Osteoblast (primary cell): ENCODE results near the gene STAB1. TPM values are rescaled to one million over a fixed set of nuclear protein-coding genes. Genes with fewer than 3 reads are reported as not detected.

Experiments used
- DNase-seq: peaks from one replicate; pipeline ENCODE4 v3.0.0; 2011; ENCODE audit warnings: low spot score, mixed read lengths; ENCODE audit not compliant: insufficient read length; ENCODE audit errors: missing footprints
- H2AFZ ChIP-seq: 2 replicates; pipeline ENCODE4 v1.6.0; 2011; ENCODE audit warnings: mild to moderate bottlenecking, low read length
- H3K27ac ChIP-seq: 2 replicates; pipeline ENCODE4 v1.5.1; 2011; ENCODE audit warnings: mild to moderate bottlenecking, low read depth, low read length, moderate library complexity
- H3K27me3 ChIP-seq: 2 replicates; pipeline ENCODE4 v1.6.0; 2012; ENCODE audit warnings: mild to moderate bottlenecking, control low read depth, inconsistent platforms, low read length, moderate library complexity; ENCODE audit not compliant: insufficient read depth
- H3K36me3 ChIP-seq: 2 replicates; pipeline ENCODE4 v1.5.1; 2011; ENCODE audit warnings: mild to moderate bottlenecking, low read length, control low read depth, moderate library complexity; ENCODE audit not compliant: insufficient read depth
- H3K4me1 ChIP-seq: 2 replicates; pipeline ENCODE4 v1.5.1; 2011; ENCODE audit warnings: mild to moderate bottlenecking, low read length, control low read depth, moderate library complexity; ENCODE audit not compliant: insufficient read depth
- H3K4me2 ChIP-seq: 2 replicates; pipeline ENCODE4 v1.6.0; 2011; ENCODE audit warnings: mild to moderate bottlenecking, low read length; ENCODE audit not compliant: insufficient read depth
- H3K4me3 ChIP-seq: fragments of 200-600 bp; sonication (generic); 3 replicates; pipeline ENCODE4 v1.5.1; 2012; ENCODE audit warnings: mild to moderate bottlenecking, low read length, inconsistent platforms; ENCODE audit not compliant: insufficient read depth
- H3K79me2 ChIP-seq: 2 replicates; pipeline ENCODE4 v1.6.0; 2012; ENCODE audit warnings: mild to moderate bottlenecking, low read length, control low read depth, inconsistent platforms; ENCODE audit not compliant: insufficient read depth
- H3K9me3 ChIP-seq: 2 replicates; pipeline ENCODE4 v1.5.1; 2011; ENCODE audit warnings: low read depth, low read length, control low read depth
- H4K20me1 ChIP-seq: 2 replicates; pipeline ENCODE4 v1.6.0; 2012; ENCODE audit warnings: mild to moderate bottlenecking, low read length, control low read depth; ENCODE audit not compliant: insufficient read depth
- total RNA-seq: library from RNA; depleted of rRNA; stranded (reverse); fragments of >200 nt; gene quantifications from 2 replicates; pipeline ENCODE4 v1.2.3, GENCODE V29; 2012
- TF ChIP-seq, protein P1 (sequence below): IDR thresholded peaks from 2 replicates; pipeline ENCODE4 v1.5.1; 2011; ENCODE audit warnings: mild to moderate bottlenecking, low read depth, low read length, moderate library complexity; ENCODE audit errors: extremely low read depth

STAB1 gene
- total RNA-seq, 1 donor, result 1.1 TPM

DNA sequence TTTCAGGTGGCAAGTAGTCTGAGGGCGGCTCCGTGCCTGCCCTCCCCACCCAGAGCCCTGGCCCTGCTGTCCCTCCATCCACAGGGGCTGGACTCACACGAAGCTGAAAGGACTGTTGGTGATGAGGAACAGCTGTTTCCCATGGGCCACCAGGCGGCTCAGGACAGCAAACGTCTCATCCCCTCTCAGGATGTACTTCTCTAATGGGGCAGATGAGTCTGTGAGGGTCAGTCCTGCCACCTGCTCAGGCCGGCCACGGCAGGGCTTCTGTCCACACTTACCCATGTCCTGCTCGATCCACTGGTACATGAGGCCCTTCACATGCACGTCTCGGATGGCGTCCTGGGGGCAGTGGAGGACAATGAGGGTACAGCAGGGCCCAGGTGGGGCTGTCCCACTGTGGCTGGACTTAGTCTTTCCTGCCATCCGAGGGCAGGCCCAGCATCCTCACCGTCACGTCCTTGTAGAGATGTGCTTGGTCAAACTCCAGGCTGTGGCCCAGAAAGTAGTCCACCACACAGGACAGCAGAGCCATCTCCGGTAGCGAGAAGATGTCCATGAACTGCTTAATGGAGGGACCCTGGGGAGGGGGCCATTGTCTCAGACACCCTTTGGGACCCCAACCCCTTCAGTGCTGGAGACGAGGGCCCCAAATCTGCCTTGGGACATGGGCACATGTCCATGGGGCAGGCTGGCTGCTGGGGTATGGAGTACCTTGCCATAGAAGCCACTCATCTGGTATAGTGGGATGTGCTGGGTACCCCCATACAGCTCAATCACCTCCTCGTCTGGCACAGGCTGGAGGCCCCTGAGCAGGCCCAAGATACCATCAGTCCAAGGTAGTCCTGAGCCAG is 32.8 kb downstream of the STAB1 start:
- H3K4me3 ChIP-seq, result no peak overlapping the region
- peaks cover 43% of the 10 kb centered on the region for H4K20me1 ChIP-seq
- no peaks in the 10 kb centered on the region for H3K9me3 ChIP-seq
- no peak overlapping the region for H2AFZ ChIP-seq
- H3K4me1 ChIP-seq, result peaks cover 27% of the 10 kb centered on the region
- H3K36me3 ChIP-seq, result peaks cover 49% of the 10 kb centered on the region
- no peak overlapping the region for H3K27ac ChIP-seq
- TF ChIP-seq, protein P1, sequence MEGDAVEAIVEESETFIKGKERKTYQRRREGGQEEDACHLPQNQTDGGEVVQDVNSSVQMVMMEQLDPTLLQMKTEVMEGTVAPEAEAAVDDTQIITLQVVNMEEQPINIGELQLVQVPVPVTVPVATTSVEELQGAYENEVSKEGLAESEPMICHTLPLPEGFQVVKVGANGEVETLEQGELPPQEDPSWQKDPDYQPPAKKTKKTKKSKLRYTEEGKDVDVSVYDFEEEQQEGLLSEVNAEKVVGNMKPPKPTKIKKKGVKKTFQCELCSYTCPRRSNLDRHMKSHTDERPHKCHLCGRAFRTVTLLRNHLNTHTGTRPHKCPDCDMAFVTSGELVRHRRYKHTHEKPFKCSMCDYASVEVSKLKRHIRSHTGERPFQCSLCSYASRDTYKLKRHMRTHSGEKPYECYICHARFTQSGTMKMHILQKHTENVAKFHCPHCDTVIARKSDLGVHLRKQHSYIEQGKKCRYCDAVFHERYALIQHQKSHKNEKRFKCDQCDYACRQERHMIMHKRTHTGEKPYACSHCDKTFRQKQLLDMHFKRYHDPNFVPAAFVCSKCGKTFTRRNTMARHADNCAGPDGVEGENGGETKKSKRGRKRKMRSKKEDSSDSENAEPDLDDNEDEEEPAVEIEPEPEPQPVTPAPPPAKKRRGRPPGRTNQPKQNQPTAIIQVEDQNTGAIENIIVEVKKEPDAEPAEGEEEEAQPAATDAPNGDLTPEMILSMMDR, result no peak
- H3K4me2 ChIP-seq, result no peak overlapping the region
- no peaks in the 10 kb centered on the region for H3K27me3 ChIP-seq
- DNase-seq, result peak; percentile 83
- H3K79me2 ChIP-seq, result peaks cover 41% of the 10 kb centered on the region

DNA sequence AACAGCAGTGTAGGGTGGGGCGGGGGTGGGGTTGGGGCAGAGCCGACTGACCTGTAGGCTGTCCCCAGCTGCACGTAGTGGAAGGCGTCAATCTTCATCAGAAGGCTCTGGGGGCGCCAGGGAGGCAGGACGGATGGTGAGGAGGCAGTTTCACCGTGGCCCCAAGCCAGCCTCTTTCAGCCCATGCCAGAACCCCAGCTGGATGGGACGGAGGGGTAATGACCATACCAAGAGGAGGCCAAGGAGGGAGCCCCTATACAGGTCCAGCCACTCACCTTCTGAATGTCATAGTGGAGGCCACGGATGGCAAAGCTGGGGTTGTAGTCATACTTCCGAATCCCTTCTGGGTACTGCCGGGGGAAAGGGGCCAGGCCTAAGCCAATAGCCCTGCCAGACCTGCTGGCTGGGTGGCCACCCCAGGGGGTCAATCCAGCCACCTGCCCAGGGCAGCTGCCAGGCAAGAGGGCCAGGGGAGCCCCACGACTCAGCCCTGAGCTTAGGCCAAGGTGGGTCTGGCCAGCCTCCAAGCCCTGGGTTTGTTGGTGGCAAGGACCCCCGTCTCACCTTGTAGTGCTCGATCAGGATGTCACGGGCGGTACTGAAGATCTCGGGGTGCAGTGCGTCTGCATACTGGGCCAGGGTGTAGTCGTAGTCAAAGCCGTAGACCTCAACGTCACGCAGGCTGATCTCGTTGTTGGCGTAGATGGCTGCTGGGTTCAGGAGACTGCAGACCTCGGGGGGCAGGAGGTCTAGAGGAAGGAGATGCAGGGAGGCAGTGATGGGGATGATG is 33.6 kb downstream of the STAB1 start:
- peaks cover 44% of the 10 kb centered on the region for H3K36me3 ChIP-seq
- peaks cover 43% of the 10 kb centered on the region for H4K20me1 ChIP-seq
- peaks cover 46% of the 10 kb centered on the region for H3K79me2 ChIP-seq
- no peak overlapping the region for H3K4me2 ChIP-seq
- H3K27me3 ChIP-seq, result no peaks in the 10 kb centered on the region
- H2AFZ ChIP-seq, result no peak overlapping the region
- H3K4me1 ChIP-seq, result peaks cover 27% of the 10 kb centered on the region
- peak; percentile 74 for DNase-seq
- no peaks in the 10 kb centered on the region for H3K9me3 ChIP-seq
- H3K4me3 ChIP-seq, result no peak overlapping the region
- H3K27ac ChIP-seq, result no peak overlapping the region
- TF ChIP-seq, protein P1, result no peak

DNA sequence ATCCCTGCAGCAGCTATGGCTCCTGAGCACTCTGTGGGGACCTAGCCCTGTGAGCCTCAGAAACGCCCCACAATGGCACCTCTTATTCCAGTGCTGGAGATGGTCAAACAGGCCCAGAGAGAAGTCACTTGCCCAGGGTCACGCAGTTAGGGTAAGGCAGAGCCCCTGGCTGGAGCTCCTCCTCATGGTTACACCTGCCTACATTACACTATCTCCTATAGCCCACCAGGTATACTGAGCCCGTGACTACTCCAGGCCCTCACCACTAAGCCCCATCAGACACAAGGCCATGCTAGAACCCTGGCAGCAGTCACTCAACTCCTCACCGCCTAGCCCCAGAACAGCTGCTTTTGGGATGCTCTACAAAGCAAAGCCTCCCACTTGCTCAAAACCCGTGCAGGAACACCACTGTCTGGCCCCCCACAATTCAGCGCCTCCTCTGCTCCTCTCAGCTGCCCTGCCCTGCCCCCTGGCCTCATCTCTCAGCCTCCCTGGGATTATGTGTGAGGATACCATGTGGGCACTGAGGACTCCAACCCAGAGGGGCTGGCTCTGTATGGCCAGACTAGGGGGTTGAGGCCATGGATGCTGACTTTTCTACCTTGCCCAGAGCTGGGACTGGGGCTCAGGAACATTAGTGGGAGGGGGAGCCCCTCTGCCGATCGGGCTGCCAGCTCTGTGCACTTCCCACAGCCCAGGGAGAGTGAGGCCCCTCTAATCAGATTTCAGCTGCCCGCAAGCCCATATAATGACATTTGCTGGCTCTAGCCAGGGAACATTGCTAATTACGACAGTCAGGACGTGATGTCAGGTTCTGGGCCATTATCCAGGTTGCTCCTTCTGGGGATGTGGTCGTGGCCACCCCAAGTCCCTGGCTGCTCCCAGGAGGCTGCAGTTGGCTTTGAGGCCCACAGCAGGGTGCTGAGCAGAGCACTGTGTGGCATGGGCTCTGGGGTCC is 34.5 kb downstream of the STAB1 start:
- DNase-seq, result peak; percentile 76

More for the DNA sequence above, 34.5 kb downstream of the STAB1 start:
- Histone ChIP-seq H3K4me3 (no peak overlapping the region), H2AFZ (no peak overlapping the region), H3K36me3 (peaks cover 36% of the 10 kb centered on the region), H3K27me3 (no peaks in the 10 kb centered on the region), H3K4me2 (no peak overlapping the region), H3K9me3 (no peaks in the 10 kb centered on the region), H3K27ac (peak overlapping the region; percentile 37), H3K4me1 (peaks cover 34% of the 10 kb centered on the region), H4K20me1 (peaks cover 43% of the 10 kb centered on the region), H3K79me2 (peaks cover 46% of the 10 kb centered on the region)
- TF ChIP-seq, protein P1, result no peak
